HepG2 (cell line): Measurements from ENCODE around the gene PLEKHH1. TPM values are rescaled to one million over a fixed set of nuclear protein-coding genes. Genes with fewer than 3 reads are reported as not detected.

ENCODE experiments used
- ATAC-seq: fragments of 200-7000 bp; cut with Tn5 transposase; 3 replicates; pipeline ENCODE4 v1.9.1; 2020; ENCODE audit warnings: mild to moderate bottlenecking, moderate library complexity
- BruUV-seq: library from RNA; stranded (reverse); fragments of 400-500 nt; replicated peaks from 2 replicates; lab custom pipeline; 2021; lab: Mats Ljungman, UMichigan
- CTCF ChIA-PET: fragments of 300-600 bp; formaldehyde crosslinking; extraction: SDS; loops from one replicate; lab custom pipeline; 2021; ENCODE audit warnings: low total read pairs, inconsistent platforms, low intra/inter-chr PET ratio; lab: Yijun Ruan, JAX
- POLR2A ChIA-PET: fragments of 350-600 bp; sonication (Branson Sonifier 250); formaldehyde crosslinking; loops from one replicate; lab custom pipeline; 2020; ENCODE audit warnings: antibody characterized with exemption, inconsistent platforms; lab: Yijun Ruan, JAX
- DNase-seq: peaks from one replicate; pipeline ENCODE4 v3.0.0-alpha.2; 2015; ENCODE audit warnings: low spot score
- FAIRE-seq: peaks from 3 replicates; lab custom pipeline; 2011; peaks lifted over from hg19 to GRCh38; lab: Jason Lieb, UNC
- H2AFZ ChIP-seq: one replicate; pipeline ENCODE4 v1.6.1; 2011; ENCODE audit warnings: low read length, inconsistent platforms
- H3K27ac ChIP-seq: fragments of 300-600 bp; 3 replicates; pipeline ENCODE4 v1.8.0; 2011; ENCODE audit warnings: mixed run types, mild to moderate bottlenecking, mixed read lengths, low read length, inconsistent platforms; ENCODE audit not compliant: insufficient read depth; ENCODE audit errors: extremely low read length
- H3K27me3 ChIP-seq, 2 experiments: fragments of 200-600 bp in 1 of 2; 2 replicates in 1 of 2; 3 replicates in 1 of 2; pipeline versions ENCODE4 v1.6.0 to v1.8.0; 2011; ENCODE audit warnings: low read length in 2 of 2, mild to moderate bottlenecking in 2 of 2, moderate library complexity in 2 of 2, inconsistent platforms in 1 of 2; ENCODE audit not compliant: insufficient read depth in 2 of 2, control insufficient read depth in 1 of 2
- H3K36me3 ChIP-seq, 2 experiments: fragments of 200-600 bp in 1 of 2; replicated peaks in 1 of 2; 2 replicates in 1 of 2; 3 replicates in 1 of 2; pipeline versions ENCODE4 v1.5.1 to v1.8.0; 2011; ENCODE audit warnings: low read length in 2 of 2, inconsistent platforms in 1 of 2; ENCODE audit not compliant: insufficient read depth in 2 of 2, control insufficient read depth in 1 of 2
- H3K4me1 ChIP-seq: 2 replicates; pipeline ENCODE4 v1.5.1; 2012; ENCODE audit warnings: low read length, inconsistent platforms; ENCODE audit not compliant: insufficient read depth
- H3K4me2 ChIP-seq: 2 replicates; pipeline ENCODE4 v1.6.0; 2011; ENCODE audit warnings: low read depth, low read length, inconsistent platforms
- H3K4me3 ChIP-seq, 3 experiments: fragments of 200-600 bp in 1 of 3; sonication (generic), shearing (Covaris generic) in 1 of 3; replicated peaks in 1 of 3; 2 replicates each; pipeline ENCODE4 v1.5.1; 2011 to 2016; ENCODE audit warnings: low read length in 3 of 3, inconsistent platforms in 2 of 3, low read depth in 2 of 3, mild to moderate bottlenecking in 2 of 3, control low read depth in 1 of 3, mixed read lengths in 1 of 3; ENCODE audit not compliant: insufficient read depth in 1 of 3
- H3K79me2 ChIP-seq: one replicate; pipeline ENCODE4 v1.6.1; 2011; ENCODE audit warnings: low read length, inconsistent platforms; ENCODE audit not compliant: insufficient read depth
- H3K9ac ChIP-seq: 2 replicates; pipeline ENCODE4 v1.6.0; 2011; ENCODE audit warnings: mild to moderate bottlenecking, low read depth, low read length, inconsistent platforms; ENCODE audit not compliant: insufficient read depth
- H3K9me3 ChIP-seq: 2 replicates; pipeline ENCODE4 v1.5.1; 2012; ENCODE audit warnings: mild to moderate bottlenecking, low read length
- H4K20me1 ChIP-seq: 2 replicates; pipeline ENCODE4 v1.6.0; 2011; ENCODE audit warnings: inconsistent platforms, mild to moderate bottlenecking, low read length, moderate library complexity; ENCODE audit not compliant: insufficient read depth
- GRHL1 ChIP-seq: sonication (generic); formaldehyde crosslinking; conservative IDR thresholded peaks from 2 replicates; pipeline ENCODE4 v1.8.0; 2022; ENCODE audit warnings: missing genetic modification reagents
- HDAC6 ChIP-seq: fragments of 200-600 bp; sonication (generic); IDR thresholded peaks from 2 replicates; pipeline ENCODE4 v1.7.0; 2017; ENCODE audit warnings: mild to moderate bottlenecking, antibody characterized with exemption, low read length, low read depth
- PRMT3 ChIP-seq: sonication (generic); formaldehyde crosslinking; IDR thresholded peaks from 2 replicates; pipeline ENCODE4 v1.8.1; 2022; ENCODE audit warnings: low read depth, mild to moderate bottlenecking, moderate library complexity, missing genetic modification reagents, borderline replicate concordance
- RARA ChIP-seq: IDR thresholded peaks from 2 replicates; pipeline ENCODE4 v1.6.1; 2016; ENCODE audit warnings: missing genetic modification reagents, missing compliant biosample characterization
- ZBED4 ChIP-seq: sonication (generic); formaldehyde crosslinking; IDR thresholded peaks from 2 replicates; pipeline ENCODE4 v1.4.0; 2020; ENCODE audit warnings: missing genetic modification reagents, borderline replicate concordance
- ZNF317 ChIP-seq: sonication (generic); formaldehyde crosslinking; IDR thresholded peaks from 2 replicates; pipeline ENCODE4 v1.5.0; 2020; ENCODE audit warnings: mild to moderate bottlenecking, missing genetic modification reagents
- ZNF672 ChIP-seq: sonication (generic); formaldehyde crosslinking; IDR thresholded peaks from 2 replicates; pipeline ENCODE4 v1.8.1; 2022; ENCODE audit warnings: missing genetic modification reagents
- ZNF710 ChIP-seq: sonication (generic); formaldehyde crosslinking; IDR thresholded peaks from 2 replicates; pipeline ENCODE4 v1.5.0; 2020; ENCODE audit warnings: mild to moderate bottlenecking, missing genetic modification reagents, borderline replicate concordance
- WGBS: methylation state at CpG from one replicate; pipeline ENCODE4 v1.1.6; 2017; ENCODE audit warnings: low lambda C conversion rate; 5-methylcytosine and 5-hydroxymethylcytosine counted together
- in situ Hi-C: cut with HindIII; loops from 2 replicates; pipeline ENCODE4 v1.10.0; 2017; ENCODE audit warnings: low pct_unique_long_range_greater_than_20kb; ENCODE audit not compliant: extremely low pct_ligation_motif_present
- intact Hi-C: fragments of 100-400 bp; cut with micrococcal nuclease; formaldehyde crosslinking; loops from one replicate; pipeline ENCODE4 v1.10.0; 2022; ENCODE audit not compliant: unreplicated experiment
- polyA plus RNA-seq, 8 experiments: library from polyadenylated mRNA; depleted of rRNA in 3 of 8; stranded (reverse) in 7 of 8; unstranded in 1 of 8; fragments of >200 nt; fragmentation: Illumina TruSeq in 4 of 8; extraction: Trizol in 4 of 8; gene quantifications; 2 replicates each; pipeline versions ENCODE4 v1.2.1 to v1.2.3, GENCODE V29; 2011 to 2016; ENCODE audit warnings: low read depth in 4 of 8, missing spikeins in 1 of 8, mixed read lengths in 1 of 8; ENCODE audit not compliant: insufficient read depth in 1 of 8
- total RNA-seq, 5 experiments: library from RNA; depleted of rRNA; stranded (reverse); fragments of >200 nt; fragmentation: Illumina TruSeq; extraction: Trizol; gene quantifications; 2 replicates each; pipeline ENCODE4 v1.2.3, GENCODE V29; 2016; ENCODE audit warnings: low read depth in 1 of 5
- TF ChIP-seq, protein P1 (sequence below): IDR thresholded peaks from 2 replicates; pipeline ENCODE4 v1.6.1; 2012; ENCODE audit warnings: low read depth, low read length, improper control_type of control experiment

The PLEKHH1 gene
- total and polyA plus RNA-seq, 2 of the 13 experiments (the other 11 are each of a cell fraction or from before 2014, with no cell fraction given), result 8.6 to 15.8 TPM

- H4K20me1 ChIP-seq, result no peaks in the 10 kb centered on the region
- no peaks in the 10 kb centered on the region for H3K9me3 ChIP-seq
- no peaks in the 10 kb centered on the region for H3K4me1 ChIP-seq
- ATAC-seq (no peak), FAIRE-seq (no peak), DNase-seq (no peak)
- H3K27me3 ChIP-seq, result no peaks in the 10 kb centered on the region
- peaks cover 4 to 9% of the 10 kb centered on the region in 2 experiments; a peak in 1 of 5 replicates for H3K36me3 ChIP-seq
- intact Hi-C loops (no loop called here), in situ Hi-C loops (no loop called here)
- ChIA-PET POLR2A (no interaction called here), CTCF (no interaction called here)
- 91% methylated on average over 24 of the region's 24 CpGs for WGBS
- H3K4me2 ChIP-seq, result no peak overlapping the region
- no TSS peak for BruUV-seq
- H3K9ac ChIP-seq, result no peak overlapping the region
- H3K4me3 ChIP-seq, result no peak overlapping the region
- no peak overlapping the region for H3K27ac ChIP-seq
- TF ChIP-seq RARA (CRISPR knock-in tag) (no peak), PRMT3 (CRISPR knock-in tag) (no peak), GRHL1 (CRISPR knock-in tag) (no peak), ZNF317 (no peak), ZBED4 (CRISPR knock-in tag) (no peak), ZNF672 (no peak), ZNF710 (CRISPR knock-in tag) (no peak), HDAC6 (no peak)
- TF ChIP-seq, protein P1, sequence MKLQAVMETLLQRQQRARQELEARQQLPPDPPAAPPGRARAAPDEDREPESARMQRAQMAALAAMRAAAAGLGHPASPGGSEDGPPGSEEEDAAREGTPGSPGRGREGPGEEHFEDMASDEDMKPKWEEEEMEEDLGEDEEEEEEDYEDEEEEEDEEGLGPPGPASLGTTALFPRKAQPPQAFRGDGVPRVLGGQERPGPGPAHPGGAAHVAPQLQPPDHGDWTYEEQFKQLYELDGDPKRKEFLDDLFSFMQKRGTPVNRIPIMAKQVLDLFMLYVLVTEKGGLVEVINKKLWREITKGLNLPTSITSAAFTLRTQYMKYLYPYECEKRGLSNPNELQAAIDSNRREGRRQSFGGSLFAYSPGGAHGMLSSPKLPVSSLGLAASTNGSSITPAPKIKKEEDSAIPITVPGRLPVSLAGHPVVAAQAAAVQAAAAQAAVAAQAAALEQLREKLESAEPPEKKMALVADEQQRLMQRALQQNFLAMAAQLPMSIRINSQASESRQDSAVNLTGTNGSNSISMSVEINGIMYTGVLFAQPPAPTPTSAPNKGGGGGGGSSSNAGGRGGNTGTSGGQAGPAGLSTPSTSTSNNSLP, result no peak
- H3K79me2 ChIP-seq, result no peaks in the 10 kb centered on the region
- no peak overlapping the region for H2AFZ ChIP-seq
Measured at GRCh38 chr14:67541448-67542387, 8.6 kb downstream of the PLEKHH1 start.
